CD4-positive, alpha-beta T cell treated with Interleukin-1 beta for 1 hour (primary cell): ENCODE measurements around the gene BNIP3.

ENCODE experiments used
- DNase-seq, 2 donors: peaks; one replicate each; pipeline ENCODE4 v3.0.0-alpha.2; 2020 to 2022

The BNIP3 gene

GRCh38 chr10:131949041-131949862 is 32.5 kb downstream of the BNIP3 start:
- no peak for DNase-seq

- DNase-seq = no peak
Measured at GRCh38 chr10:131948501-131948900, 33.2 kb downstream of the BNIP3 start.

- DNase-seq = no peak
Measured at GRCh38 chr10:131947631-131948347, 33.9 kb downstream of the BNIP3 start.

- no peak for DNase-seq
Measured at GRCh38 chr10:131946880-131947279, 34.8 kb downstream of the BNIP3 start.

GRCh38 chr10:131946321-131946751 is 35.4 kb downstream of the BNIP3 start:
- DNase-seq = no peak

- no peak for DNase-seq
Measured at GRCh38 chr10:131944976-131945695, 36.6 kb downstream of the BNIP3 start.

GRCh38 chr10:131944412-131944811 is 37.3 kb downstream of the BNIP3 start:
- DNase-seq = no peak

- DNase-seq = peak in 1 of 2 donors; percentile 13
Measured at GRCh38 chr10:131943021-131943814, 38.5 kb downstream of the BNIP3 start.

GRCh38 chr10:131942455-131942854 is 39.3 kb downstream of the BNIP3 start:
- DNase-seq = no peak

GRCh38 chr10:131938681-131939080 is 43.0 kb downstream of the BNIP3 start:
- no peak for DNase-seq

- no peak for DNase-seq
Measured at GRCh38 chr10:131937836-131938235, 43.9 kb downstream of the BNIP3 start.

- no peak for DNase-seq
Measured at GRCh38 chr10:131936736-131937135, 45.0 kb downstream of the BNIP3 start.

GRCh38 chr10:131936294-131936693 is 45.4 kb downstream of the BNIP3 start:
- DNase-seq = no peak

- no peak for DNase-seq
Measured at GRCh38 chr10:131935260-131935659, 46.5 kb downstream of the BNIP3 start.

GRCh38 chr10:131934769-131935168 is 47.0 kb downstream of the BNIP3 start:
- no peak for DNase-seq

- DNase-seq = no peak
Measured at GRCh38 chr10:131933696-131934086, 48.0 kb downstream of the BNIP3 start.

GRCh38 chr10:131933016-131933695 is 48.6 kb downstream of the BNIP3 start:
- no peak for DNase-seq

GRCh38 chr10:131931981-131932380 is 49.7 kb downstream of the BNIP3 start:
- DNase-seq = no peak

GRCh38 chr10:131930586-131931330 is 51.0 kb downstream of the BNIP3 start:
- DNase-seq = no peak

GRCh38 chr10:131930150-131930549 is 51.6 kb downstream of the BNIP3 start:
- DNase-seq = no peak

GRCh38 chr10:131929122-131929845 is 52.4 kb downstream of the BNIP3 start:
- no peak for DNase-seq
